Endothelial cell of umbilical vein (primary cell): ENCODE data around the gene CACNA1S. TPM values are rescaled to one million over a fixed set of nuclear protein-coding genes. Genes with fewer than 3 reads are reported as not detected.

Source experiments
- BruUV-seq: library from RNA; stranded (reverse); fragments of 400-500 nt; replicated peaks from 2 replicates; lab custom pipeline; 2021; lab: Mats Ljungman, UMichigan
- CTCF ChIA-PET: fragments of 300-600, 350-600 bp; sonication (Branson Sonifier 250); formaldehyde crosslinking; loops from one replicate; lab custom pipeline; 2021; ENCODE audit warnings: antibody characterized with exemption, inconsistent platforms; lab: Charles Lee
- POLR2A ChIA-PET: fragments of 300-600, 350-600 bp; sonication (Branson Sonifier 250); formaldehyde crosslinking; loops from one replicate; lab custom pipeline; 2021; ENCODE audit warnings: antibody characterized with exemption, inconsistent platforms; lab: Charles Lee
- DNase-seq: peaks from one replicate; pipeline ENCODE4 v3.0.0-alpha.2; 2011; ENCODE audit warnings: low read depth, low spot score
- FAIRE-seq: peaks from 2 replicates; lab custom pipeline; 2011; peaks lifted over from hg19 to GRCh38; lab: Jason Lieb, UNC
- H2AFZ ChIP-seq: 2 replicates; pipeline ENCODE4 v1.6.0; 2012; ENCODE audit warnings: low read depth, low read length, control low read depth, inconsistent platforms
- H3K27ac ChIP-seq: 2 replicates; pipeline ENCODE4 v1.5.1; 2011; ENCODE audit warnings: low read depth, mild to moderate bottlenecking, control low read depth, low read length, moderate library complexity; ENCODE audit not compliant: insufficient read depth
- H3K27me3 ChIP-seq, 2 experiments: 2 replicates each; pipeline versions ENCODE4 v1.6.0 to v1.6.1; 2011; ENCODE audit warnings: low read length in 2 of 2, mixed read lengths in 1 of 2; ENCODE audit not compliant: control insufficient read depth in 2 of 2, insufficient read depth in 2 of 2
- H3K36me3 ChIP-seq, 2 experiments: 2 replicates in 1 of 2; 3 replicates in 1 of 2; pipeline ENCODE4 v1.5.1; 2011; ENCODE audit warnings: low read length in 2 of 2, mild to moderate bottlenecking in 1 of 2, moderate library complexity in 1 of 2; ENCODE audit not compliant: control insufficient read depth in 2 of 2, insufficient read depth in 2 of 2; ENCODE audit errors: extremely low read depth in 1 of 2
- H3K4me1 ChIP-seq: 3 replicates; pipeline ENCODE4 v1.5.1; 2011; ENCODE audit warnings: mild to moderate bottlenecking, low read length; ENCODE audit not compliant: control insufficient read depth, insufficient read depth; ENCODE audit errors: extremely low read depth
- H3K4me2 ChIP-seq: 2 replicates; pipeline ENCODE4 v1.6.1; 2011; ENCODE audit warnings: low read length, control low read depth, mixed read lengths; ENCODE audit not compliant: insufficient read depth
- H3K4me3 ChIP-seq, 3 experiments: fragments of 200-600 bp in 1 of 3; sonication (generic), shearing (Covaris generic) in 1 of 3; replicated peaks in 1 of 3; 2 replicates each; pipeline ENCODE4 v1.5.1; 2011 to 2016; ENCODE audit warnings: control low read depth in 3 of 3, low read length in 3 of 3, mild to moderate bottlenecking in 2 of 3, inconsistent platforms in 1 of 3, low read depth in 1 of 3, moderate library complexity in 1 of 3; ENCODE audit not compliant: insufficient read depth in 1 of 3
- H3K79me2 ChIP-seq: 2 replicates; pipeline ENCODE4 v1.6.0; 2012; ENCODE audit warnings: low read length, inconsistent platforms; ENCODE audit not compliant: control insufficient read depth, insufficient read depth
- H3K9ac ChIP-seq: replicated peaks from 2 replicates; pipeline ENCODE3; 2011; ENCODE audit warnings: low read length, control low read depth; ENCODE audit not compliant: insufficient read depth; ENCODE audit errors: extremely low read depth
- H3K9me1 ChIP-seq: replicated peaks from 3 replicates; pipeline ENCODE4 v1.6.0; 2011; ENCODE audit warnings: mild to moderate bottlenecking, low read length; ENCODE audit not compliant: control insufficient read depth, insufficient read depth; ENCODE audit errors: extremely low read depth
- H3K9me3 ChIP-seq: replicated peaks from 2 replicates; pipeline ENCODE4 v1.5.1; 2012; ENCODE audit warnings: low read length, inconsistent platforms; ENCODE audit not compliant: control insufficient read depth, insufficient read depth
- H4K20me1 ChIP-seq: replicated peaks from 2 replicates; pipeline ENCODE3; 2011; ENCODE audit warnings: mild to moderate bottlenecking, low read length; ENCODE audit not compliant: control insufficient read depth, insufficient read depth; ENCODE audit errors: extremely low read depth
- CTCF ChIP-seq, 2 donors: IDR thresholded peaks; 1 replicate in 1 of 2; 2 replicates in 1 of 2; pipeline ENCODE4 v1.5.1; 2011; ENCODE audit warnings: low read length in 2 of 2, mild to moderate bottlenecking in 2 of 2, moderate library complexity in 2 of 2, control low read depth in 1 of 2, inconsistent platforms in 1 of 2, low read depth in 1 of 2; ENCODE audit not compliant: insufficient read depth in 1 of 2; ENCODE audit errors: extremely low read depth in 1 of 2
- FOS ChIP-seq: IDR thresholded peaks from 2 replicates; pipeline ENCODE4 v1.6.1; 2011; ENCODE audit warnings: mild to moderate bottlenecking, low read length, moderate library complexity, borderline replicate concordance; ENCODE audit not compliant: insufficient read depth
- GATA2 ChIP-seq: IDR thresholded peaks from 2 replicates; pipeline ENCODE4 v1.7.0; 2011; ENCODE audit warnings: low read depth, mild to moderate bottlenecking, moderate library complexity, mixed read lengths, low read length; ENCODE audit not compliant: insufficient read length, insufficient read depth
- JUN ChIP-seq: IDR thresholded peaks from 2 replicates; pipeline ENCODE4 v1.6.1; 2011; ENCODE audit warnings: borderline replicate concordance, low read depth; ENCODE audit not compliant: insufficient read length, insufficient read depth
- MAX ChIP-seq: IDR thresholded peaks from 2 replicates; pipeline ENCODE4 v1.6.1; 2011; ENCODE audit not compliant: insufficient read depth, insufficient read length
- MYC ChIP-seq: IDR thresholded peaks from one replicate; pipeline ENCODE4 v1.6.1; 2011; ENCODE audit warnings: mild to moderate bottlenecking, low read depth, low read length
- dilution Hi-C: fragments of 300-500 bp; cut with MboI; formaldehyde crosslinking; loops from one replicate; pipeline ENCODE4 v1.15.0; 2019; ENCODE audit warnings: low sequenced_read_pairs; ENCODE audit not compliant: extremely low pct_ligation_motif_present
- intact Hi-C: fragments of 100-400 bp; cut with micrococcal nuclease; formaldehyde crosslinking; loops from one replicate; pipeline ENCODE4 v1.10.0; 2022
- polyA plus RNA-seq, 4 experiments: library from polyadenylated mRNA; depleted of rRNA in 3 of 4; stranded (reverse) in 3 of 4; unstranded in 1 of 4; fragments of >200 nt; gene quantifications; 2 replicates each; pipeline versions ENCODE4 v1.2.1 to v1.2.3, GENCODE V29; 2011 to 2012; ENCODE audit warnings: missing spikeins in 1 of 4
- total RNA-seq: library from RNA; stranded (reverse); gene quantifications from 2 replicates; pipeline ENCODE4 v1.2.3, GENCODE V29; 2021

CACNA1S gene
- total and polyA plus RNA-seq, 2 donors (not counting 3 experiments of a cell fraction or from before 2014, with no cell fraction given): not detected

- Histone ChIP-seq H3K27ac (no peak overlapping the region), H3K4me3 (peak overlapping the region; percentile 42 to 56 (median 51)), H3K4me2 (peak overlapping the region; percentile 40), H3K36me3 (peaks cover 3 to 6% of the 10 kb centered on the region in 2 experiments), H3K9me1 (no peaks in the 10 kb centered on the region), H3K9me3 (no peaks in the 10 kb centered on the region), H2AFZ (peak overlapping the region; percentile 58), H4K20me1 (no peaks in the 10 kb centered on the region), H3K4me1 (peaks cover 8% of the 10 kb centered on the region), H3K9ac (peak overlapping the region; percentile 62), H3K27me3 (peaks cover 14 to 21% of the 10 kb centered on the region in 2 experiments), H3K79me2 (no peaks in the 10 kb centered on the region)
- ChIA-PET CTCF (interaction anchor here (0.8 to 2.8 kb wide), 8 partner anchors 8 to 182 kb away, joined by 3 to 15 read pairs (median 4); no protein-coding TSS in a partner anchor), POLR2A (interaction anchor here (0.6 kb wide), 1 partner anchor 484 kb away, joined by 3 read pairs; the partner anchor contains the start of gene DDX59)
- no peak for TF ChIP-seq MYC
- no peak for TF ChIP-seq FOS
- TF ChIP-seq MAX: no peak
- no peak for TF ChIP-seq JUN
- no peak for TF ChIP-seq CTCF (IDR thresholded peaks at IDR 0.05; ENCODE audit: extremely low read depth in 1 of 2, insufficient read depth in 1 of 2, low read depth in 1 of 2, low read length in 2 of 2)
- TF ChIP-seq GATA2: no peak
- FAIRE-seq: no peak
- TSS peak; percentile 32 for BruUV-seq
- intact Hi-C loops: loop anchor here (1.0 kb wide), 1 partner anchor 17 kb away; no protein-coding TSS in a partner anchor
- dilution Hi-C loops: no loop called here
- no peak for DNase-seq
These were observed 41.5 kb upstream of the CACNA1S start for GRCh38 chr1:201153474-201154388.
